ENCODE results near the gene PALLD. TPM values are rescaled to one million over a fixed set of nuclear protein-coding genes. Genes with fewer than 3 reads are reported as not detected.

Gene PALLD
- total RNA-seq, 6 experiments from 2014 or later = 7.7 to 81.6 (median 24.8) TPM

DNA sequence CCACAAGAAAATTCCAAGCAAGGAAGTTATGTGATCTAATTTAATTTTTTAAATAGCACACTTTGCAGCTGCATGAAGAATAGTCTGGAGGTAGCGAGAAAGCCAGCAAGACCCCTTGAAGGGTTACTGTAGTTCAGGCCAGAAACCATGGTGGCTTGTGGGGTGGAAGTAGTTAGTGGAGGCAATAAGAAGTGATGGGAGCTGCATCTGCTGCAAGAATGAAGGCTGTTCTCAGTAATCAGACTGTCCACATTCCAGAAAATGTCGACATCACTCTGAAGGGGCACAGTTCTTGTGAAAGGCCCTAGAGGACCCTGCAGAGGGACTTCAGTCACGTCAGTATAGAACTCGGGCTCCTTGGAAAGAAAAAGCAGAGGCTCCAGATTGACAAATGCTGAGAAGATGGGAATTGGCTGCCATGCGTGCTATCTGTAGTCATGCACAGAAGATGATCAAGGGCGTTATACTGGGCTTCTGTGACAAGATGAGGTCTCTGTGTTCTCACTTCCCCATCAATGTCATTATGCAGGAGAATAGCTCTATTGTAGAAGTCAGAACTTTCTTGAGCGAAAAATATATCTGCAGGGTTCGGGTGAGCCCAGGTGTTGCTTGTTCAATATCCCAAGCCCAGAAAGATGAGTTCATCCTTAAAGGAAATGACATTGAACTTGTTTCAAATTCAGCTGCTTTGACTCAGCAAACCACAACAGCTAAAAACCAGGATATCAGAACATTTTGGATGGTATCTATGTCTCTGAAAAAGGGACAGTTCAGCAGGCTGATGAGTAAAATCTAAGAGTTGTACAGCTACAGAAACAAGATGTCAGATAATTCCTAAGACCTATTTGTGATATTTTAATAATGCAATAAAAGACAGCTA is 259.0 kb downstream of the PALLD start:
- DNase-seq (no peak), ATAC-seq (no peak)
- H3K4me3 ChIP-seq = no peak overlapping the region
- H3K27me3 ChIP-seq = no peaks in the 10 kb centered on the region
- no peak overlapping the region for H3K27ac ChIP-seq
- no peaks in the 10 kb centered on the region for H3K4me1 ChIP-seq
- intact Hi-C loops (cut with DNase I) = no loop called here
- no peaks in the 10 kb centered on the region for H3K9me3 ChIP-seq
- H3K36me3 ChIP-seq = no peaks in the 10 kb centered on the region
- 73% methylated on average over 8 of the region's 8 CpGs for WGBS (ENCODE audit: insufficient coverage, low coverage, low lambda C conversion rate, missing lambda C conversion rate)
- TF ChIP-seq POLR2A (IDR thresholded peaks at IDR 0.05) (no peak), CTCF (IDR thresholded peaks at IDR 0.05) (no peak)

- Histone ChIP-seq H3K27me3 (no peaks in the 10 kb centered on the region), H3K27ac (no peak overlapping the region), H3K4me1 (no peaks in the 10 kb centered on the region), H3K4me3 (no peak overlapping the region), H3K36me3 (no peaks in the 10 kb centered on the region), H3K9me3 (no peaks in the 10 kb centered on the region)
- 65% methylated on average over 8 of the region's 8 CpGs for WGBS (ENCODE audit: insufficient coverage, low coverage, low lambda C conversion rate, missing lambda C conversion rate)
- no peak for TF ChIP-seq CTCF (IDR thresholded peaks at IDR 0.05)
- TF ChIP-seq POLR2A (IDR thresholded peaks at IDR 0.05) = no peak
- ATAC-seq = no peak
- intact Hi-C loops (cut with DNase I) = no loop called here
- DNase-seq = no peak
These were observed 260.6 kb downstream of the PALLD start for GRCh38 chr4:168757500-168757899.

DNA sequence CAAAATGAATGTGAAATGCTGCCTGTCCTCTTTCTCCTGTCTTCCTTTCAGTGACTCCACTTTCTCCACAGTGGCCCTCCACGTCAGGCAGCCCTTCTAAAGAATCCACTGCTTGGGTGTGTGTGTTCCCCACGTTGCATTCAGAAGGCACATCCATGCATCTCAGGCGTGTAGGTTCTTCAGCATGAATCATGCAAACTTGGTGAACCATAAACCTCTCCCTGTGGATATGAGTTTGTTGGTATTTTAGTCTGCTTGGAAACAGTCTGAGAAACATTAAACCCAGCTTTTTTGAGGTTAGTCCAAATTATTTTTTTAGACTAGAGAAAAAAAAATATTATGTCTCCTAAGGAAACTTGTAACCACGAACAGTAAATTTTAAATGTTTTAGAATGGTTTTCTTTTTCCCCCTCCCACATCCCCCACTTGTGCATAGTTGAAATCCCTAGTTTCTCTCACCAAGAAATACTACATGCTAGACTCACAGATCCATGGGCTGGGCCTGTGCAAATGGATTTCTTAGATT is 261.6 kb downstream of the PALLD start:
- Histone ChIP-seq H3K4me3 (no peak overlapping the region), H3K27me3 (no peaks in the 10 kb centered on the region), H3K27ac (no peak overlapping the region), H3K9me3 (no peaks in the 10 kb centered on the region), H3K36me3 (no peaks in the 10 kb centered on the region), H3K4me1 (no peaks in the 10 kb centered on the region)
- intact Hi-C loops (cut with DNase I) = no loop called here
- DNase-seq (no peak), ATAC-seq (no peak)
- TF ChIP-seq POLR2A (IDR thresholded peaks at IDR 0.05) = no peak
- TF ChIP-seq CTCF (IDR thresholded peaks at IDR 0.05) = no peak
- 55% methylated on average over 4 of the region's 4 CpGs for WGBS (ENCODE audit: insufficient coverage, low coverage, low lambda C conversion rate, missing lambda C conversion rate)

GRCh38 chr4:168759321-168759720 is 262.5 kb downstream of the PALLD start:
- Histone ChIP-seq H3K9me3 (no peaks in the 10 kb centered on the region), H3K27me3 (no peaks in the 10 kb centered on the region), H3K4me1 (no peaks in the 10 kb centered on the region), H3K4me3 (no peak overlapping the region), H3K36me3 (no peaks in the 10 kb centered on the region), H3K27ac (no peak overlapping the region)
- WGBS (ENCODE audit: insufficient coverage, low coverage, low lambda C conversion rate, missing lambda C conversion rate) = 60% methylated on average over 1 of the region's 1 CpG
- DNase-seq (no peak), ATAC-seq (no peak)
- intact Hi-C loops (cut with DNase I) = no loop called here
- TF ChIP-seq CTCF (IDR thresholded peaks at IDR 0.05) (no peak), POLR2A (IDR thresholded peaks at IDR 0.05) (no peak)

Data from right lobe of liver (tissue), 6 donors.